ENCODE results near the gene HMX1.

Gene HMX1

GRCh38 chr4:8910100-8910821 is 38.6 kb upstream of the HMX1 start:
- DNase-seq (ENCODE audit: low read depth in 1 of 2, low spot score in 1 of 2): no peak

DNA sequence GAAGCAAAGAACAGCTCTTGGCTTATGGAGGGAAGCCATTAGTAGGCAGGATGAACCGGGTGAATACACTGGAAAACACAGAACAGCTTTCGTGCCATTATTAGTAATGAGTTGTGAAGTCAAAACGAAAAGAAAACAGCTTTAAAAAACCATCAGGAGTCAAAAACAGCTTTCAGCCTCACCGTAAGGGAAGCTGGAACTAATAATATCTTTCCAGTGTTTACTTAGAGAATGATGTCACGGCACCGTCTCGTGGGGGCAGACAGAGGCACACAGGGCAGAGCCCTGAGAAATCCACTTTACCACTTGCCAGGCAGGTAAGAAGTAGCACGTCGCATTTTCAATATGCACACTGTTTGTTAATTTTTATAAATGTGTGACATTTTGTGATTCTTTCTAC is 37.9 kb upstream of the HMX1 start:
- no peak for DNase-seq (ENCODE audit: low read depth in 1 of 2, low spot score in 1 of 2)

- no peak for DNase-seq (ENCODE audit: low read depth in 1 of 2, low spot score in 1 of 2)
Observed at GRCh38 chr4:8908206-8908893, 36.7 kb upstream of the HMX1 start.

DNA sequence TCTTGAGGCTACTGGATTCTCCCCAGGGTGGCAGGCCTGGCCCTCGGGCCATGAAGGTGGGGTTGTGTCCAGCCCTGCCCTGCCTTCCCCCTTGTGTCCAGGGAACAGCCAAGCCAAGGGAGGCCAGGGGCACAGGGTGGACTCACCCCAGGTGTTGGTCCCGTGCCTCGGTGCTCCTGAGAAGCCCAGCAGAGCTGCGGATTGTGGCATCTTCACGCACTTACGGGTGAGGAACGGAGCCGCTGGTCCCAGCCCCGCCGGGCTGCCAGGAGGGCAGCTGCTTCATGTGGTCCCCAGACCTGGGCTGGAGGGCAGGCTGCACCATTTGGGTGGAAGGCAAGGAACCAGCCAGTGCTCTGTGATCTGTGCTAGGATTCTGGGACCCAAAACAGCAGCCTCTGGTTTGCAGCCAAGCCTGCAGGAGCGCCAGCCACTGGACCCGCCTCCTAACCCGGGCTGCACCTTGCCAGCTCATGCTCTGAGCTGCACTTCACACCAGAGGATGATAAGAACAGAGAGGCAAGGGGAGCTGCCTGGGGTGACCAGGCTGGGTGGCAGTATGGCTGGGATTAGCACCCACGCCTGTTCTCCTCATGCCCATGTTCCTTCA is 36.1 kb upstream of the HMX1 start:
- no peak for DNase-seq (ENCODE audit: low read depth in 1 of 2, low spot score in 1 of 2)

GRCh38 chr4:8906991-8907595 is 35.5 kb upstream of the HMX1 start:
- no peak for DNase-seq (ENCODE audit: low read depth in 1 of 2, low spot score in 1 of 2)

GRCh38 chr4:8906668-8906970 is 35.0 kb upstream of the HMX1 start:
- no peak for DNase-seq (ENCODE audit: low read depth in 1 of 2, low spot score in 1 of 2)

DNA sequence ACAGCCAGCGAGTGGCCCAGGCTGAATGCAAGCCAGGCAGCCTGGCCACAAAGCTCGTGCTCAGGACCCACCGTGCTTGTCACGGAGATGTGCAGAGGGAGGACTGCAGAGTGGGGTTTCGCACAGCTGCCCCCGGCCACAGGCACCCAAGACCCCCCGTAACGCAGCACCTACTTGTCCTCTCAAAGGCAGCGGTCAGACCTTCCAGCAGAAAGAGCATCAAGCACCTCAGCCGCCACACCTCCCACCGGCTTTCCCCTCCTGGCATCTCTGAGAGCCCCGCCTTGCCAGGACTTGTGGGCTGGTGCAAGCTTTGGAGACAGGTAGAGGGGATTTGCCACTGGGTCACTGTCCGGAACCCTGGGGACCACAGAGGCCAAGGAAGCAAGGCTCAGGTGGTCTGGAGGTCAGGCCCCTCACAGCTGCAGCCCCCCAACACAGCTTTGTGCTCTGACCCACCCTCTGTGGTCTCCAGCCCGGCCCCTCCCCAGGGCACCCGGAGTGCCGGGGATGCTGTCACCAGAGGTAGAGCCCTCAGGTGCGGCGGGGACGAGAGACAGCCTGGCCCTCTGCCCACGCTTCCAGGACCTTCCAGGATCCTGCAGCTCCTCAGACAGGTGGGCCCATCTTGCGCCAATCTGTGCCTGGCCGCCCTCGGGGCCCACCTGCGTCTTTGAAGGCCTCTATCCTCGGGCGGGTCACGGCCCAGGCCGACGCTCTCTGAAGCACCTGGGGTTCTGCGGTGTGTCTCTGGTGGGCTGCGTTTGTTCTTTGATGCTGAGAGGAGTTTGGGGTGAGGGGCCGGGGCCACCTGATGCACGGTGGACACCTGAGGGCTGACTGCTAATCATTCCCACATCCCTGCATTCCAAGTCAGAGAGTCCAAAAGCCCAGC is 34.4 kb upstream of the HMX1 start:
- DNase-seq (ENCODE audit: low read depth in 1 of 2, low spot score in 1 of 2): no peak

DNA sequence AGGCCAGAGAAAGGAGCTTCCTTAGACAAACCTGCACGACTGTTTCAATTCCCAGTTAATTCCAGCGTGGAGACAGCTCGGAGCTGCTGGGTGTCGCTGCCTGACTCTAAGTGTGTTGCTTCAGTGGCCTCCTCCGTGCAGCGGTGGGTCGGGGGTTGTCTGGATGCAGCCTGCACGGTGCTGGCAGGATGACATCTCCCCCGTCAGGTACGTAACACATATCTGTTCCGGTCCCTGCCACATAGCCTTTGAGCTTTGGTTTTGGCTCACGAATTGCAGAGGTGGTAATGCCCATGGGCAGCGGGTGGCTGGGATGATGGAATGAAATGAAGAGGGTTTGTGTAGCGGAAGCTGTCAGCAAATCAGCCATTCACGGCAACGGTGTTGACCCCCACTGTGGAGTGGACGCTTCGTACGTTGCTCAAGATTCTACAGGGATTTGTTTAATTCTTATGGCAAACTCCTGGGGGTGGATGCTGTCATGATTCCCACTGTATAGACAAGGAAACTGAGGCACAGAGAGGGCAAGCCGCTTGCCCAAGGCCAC is 33.7 kb upstream of the HMX1 start:
- no peak for DNase-seq (ENCODE audit: low read depth in 1 of 2, low spot score in 1 of 2)

- DNase-seq (ENCODE audit: low read depth in 1 of 2, low spot score in 1 of 2): no peak
Observed at GRCh38 chr4:8904666-8905065, 33.0 kb upstream of the HMX1 start.

- no peak for DNase-seq (ENCODE audit: low read depth in 1 of 2, low spot score in 1 of 2)
Observed at GRCh38 chr4:8904041-8904501, 32.4 kb upstream of the HMX1 start.

- no peak for DNase-seq (ENCODE audit: low read depth in 1 of 2, low spot score in 1 of 2)
Observed at GRCh38 chr4:8901335-8901734, 29.7 kb upstream of the HMX1 start.

GRCh38 chr4:8900588-8900987 is 28.9 kb upstream of the HMX1 start:
- DNase-seq (ENCODE audit: low read depth in 1 of 2, low spot score in 1 of 2): no peak

DNA sequence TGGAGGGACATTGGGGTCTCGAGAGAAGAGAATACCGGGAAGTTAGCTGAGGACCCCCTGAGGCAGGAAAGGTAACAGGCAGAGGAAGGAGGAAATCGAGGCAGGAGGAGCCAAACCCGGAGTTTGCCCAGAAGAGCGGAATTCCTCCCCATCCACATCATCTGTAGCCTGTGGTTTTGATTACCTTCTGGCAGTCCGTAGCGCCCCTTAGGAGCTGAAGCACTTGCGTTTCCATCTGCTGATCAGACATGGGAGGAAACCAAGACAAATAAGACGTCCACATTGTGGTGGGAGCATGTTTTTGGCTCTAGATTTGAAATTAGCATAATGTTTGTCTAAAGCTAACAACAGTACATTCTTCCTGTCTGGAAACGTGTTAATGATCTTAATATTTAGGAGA is 26.8 kb upstream of the HMX1 start:
- DNase-seq (ENCODE audit: low read depth in 1 of 2, low spot score in 1 of 2): no peak

- DNase-seq (ENCODE audit: low read depth in 1 of 2, low spot score in 1 of 2): no peak
Observed at GRCh38 chr4:8897251-8898167, 25.9 kb upstream of the HMX1 start.

- DNase-seq (ENCODE audit: low read depth in 1 of 2, low spot score in 1 of 2): no peak
Observed at GRCh38 chr4:8896506-8896905, 24.9 kb upstream of the HMX1 start.

DNA sequence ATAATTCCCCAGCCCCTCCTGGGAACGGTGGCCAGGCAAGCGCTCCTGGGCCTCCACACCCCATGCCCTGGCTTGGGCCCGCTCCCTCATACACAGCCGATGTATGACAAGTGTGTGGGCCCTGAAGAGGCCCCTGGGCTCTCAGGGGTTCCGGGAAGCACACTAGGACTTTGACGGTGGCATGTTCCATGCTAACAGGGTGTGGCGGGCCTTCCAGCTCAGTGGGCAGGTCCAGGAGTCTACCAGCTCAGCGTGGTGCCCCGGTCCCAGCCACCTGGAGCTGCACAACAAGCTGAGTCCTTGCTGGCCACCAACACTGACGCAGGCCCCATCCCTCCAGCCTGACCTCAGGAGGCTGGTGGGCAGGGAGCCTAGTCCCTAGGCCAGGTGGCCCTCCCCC is 24.4 kb upstream of the HMX1 start:
- no peak for DNase-seq (ENCODE audit: low read depth in 1 of 2, low spot score in 1 of 2)

- DNase-seq (ENCODE audit: low read depth in 1 of 2, low spot score in 1 of 2): no peak
Observed at GRCh38 chr4:8895295-8895694, 23.7 kb upstream of the HMX1 start.

- no peak for DNase-seq (ENCODE audit: low read depth in 1 of 2, low spot score in 1 of 2)
Observed at GRCh38 chr4:8894424-8894816, 22.8 kb upstream of the HMX1 start.

GRCh38 chr4:8893624-8894423 is 22.2 kb upstream of the HMX1 start:
- DNase-seq (ENCODE audit: low read depth in 1 of 2, low spot score in 1 of 2): no peak
